Upper lobe of left lung (tissue), 4 donors: ENCODE results near the gene L3HYPDH.

Experiments used
- CTCF ChIP-seq, 6 experiments: fragments of 450-650 bp in 4 of 6; fragments of 200-600 bp in 2 of 6; sonication (generic) in 2 of 6; IDR thresholded peaks; one replicate each; pipeline ENCODE4 v1.5.1; 2016 to 2019; ENCODE audit warnings: antibody characterized with exemption in 6 of 6
- POLR2A ChIP-seq, 4 donors: fragments of 450-650 bp; IDR thresholded peaks; one replicate each; pipeline ENCODE4 v1.5.1; 2016 to 2017; ENCODE audit warnings: antibody characterized with exemption in 4 of 4, mild to moderate bottlenecking in 2 of 4
- POLR2AphosphoS5 ChIP-seq, 2 donors: sonication (generic); formaldehyde crosslinking; IDR thresholded peaks; one replicate each; pipeline ENCODE4 v1.5.1; 2017; ENCODE audit warnings: antibody characterized with exemption in 2 of 2

- TF ChIP-seq POLR2A (IDR thresholded peaks at IDR 0.05) (no peak), CTCF (IDR thresholded peaks at IDR 0.05) (no peak), POLR2AphosphoS5 (IDR thresholded peaks at IDR 0.05) (no peak)
Measured at GRCh38 chr14:59484639-59485175, 499 bp upstream of the L3HYPDH start.
